ENCODE results near the gene TAOK1. TPM values are rescaled to one million over a fixed set of nuclear protein-coding genes. Genes with fewer than 3 reads are reported as not detected.
A peak's percentile ranks its signal among the peaks of the same experiment; 100 is the strongest.

TAOK1 gene
- total and polyA plus RNA-seq, 4 donors, result 4.3 to 20.5 (median 12.6) TPM

- TF ChIP-seq MAX (IDR thresholded peaks at IDR 0.05) (no peak), HNF4G (IDR thresholded peaks at IDR 0.05) (no peak), ZBTB33 (IDR thresholded peaks at IDR 0.05) (no peak), FOXA2 (IDR thresholded peaks at IDR 0.05) (no peak), HNF4A (conservative IDR thresholded peaks at IDR 0.05) (no peak), NR2F2 (IDR thresholded peaks at IDR 0.05) (no peak), FOXA1 (IDR thresholded peaks at IDR 0.05) (no peak), RAD21 (IDR thresholded peaks at IDR 0.05) (no peak)
Observed at GRCh38 chr17:29388937-29389336, 1.2 kb upstream of the TAOK1 start (continued).

GRCh38 chr17:29390851-29391631 lies 878 bp downstream of the TAOK1 start:
- peaks cover 0 to 19% (median 7%) of the 10 kb centered on the region in 4 donors for H3K4me1 ChIP-seq (ENCODE audit: control insufficient read depth in 4 of 4, insufficient read depth in 4 of 4, low read length in 3 of 4)
- peak; percentile 39 for DNase-seq (ENCODE audit: low spot score)
- TF ChIP-seq GABPA (IDR thresholded peaks at IDR 0.05 in 1 of 2, conservative IDR thresholded peaks at IDR 0.05 in 1 of 2) (no peak), FOXA1 (IDR thresholded peaks at IDR 0.05) (no peak), ATF3 (IDR thresholded peaks at IDR 0.05) (no peak), NR2F2 (IDR thresholded peaks at IDR 0.05) (no peak), HNF4A (conservative IDR thresholded peaks at IDR 0.05) (no peak), CTCF (IDR thresholded peaks at IDR 0.05; ENCODE audit: low read depth, low read length, missing input control) (no peak), RAD21 (IDR thresholded peaks at IDR 0.05) (peak in 1 of 2 donors; percentile 14), RXRA (IDR thresholded peaks at IDR 0.05) (no peak), EGR1 (IDR thresholded peaks at IDR 0.05; ENCODE audit: low read depth in 2 of 2) (no peak)

GRCh38 chr17:29393436-29393835 lies 3.3 kb downstream of the TAOK1 start:
- H3K4me1 ChIP-seq (ENCODE audit: control insufficient read depth in 4 of 4, insufficient read depth in 4 of 4, low read length in 3 of 4), result peaks cover 0 to 19% (median 7%) of the 10 kb centered on the region in 4 donors
- no peaks in the 10 kb centered on the region for H3K36me3 ChIP-seq (ENCODE audit: control insufficient read depth in 4 of 4, insufficient read depth in 3 of 4, low read depth in 1 of 4, low read length in 3 of 4)
- no peak for DNase-seq (ENCODE audit: low spot score)
- no peaks in the 10 kb centered on the region for H3K9me3 ChIP-seq (ENCODE audit: control insufficient read depth in 4 of 4, low read length in 3 of 4)
- peak; percentile 23 for TF ChIP-seq YY1 (IDR thresholded peaks at IDR 0.05)
- TF ChIP-seq CTCF (IDR thresholded peaks at IDR 0.05; ENCODE audit: low read depth, low read length, missing input control), result no peak
- no peak overlapping the region for H3K9ac ChIP-seq (ENCODE audit: low read depth in 1 of 2, low read length in 2 of 2)
- H3K27ac ChIP-seq (ENCODE audit: low read depth in 1 of 2, low read length in 2 of 2), result peak overlapping the region in 1 of 2 donors; percentile 12
- no peak overlapping the region for H3K4me3 ChIP-seq (ENCODE audit: low read depth in 1 of 3, low read length in 3 of 3)
- H3K27me3 ChIP-seq (ENCODE audit: control insufficient read depth in 4 of 4, insufficient read depth in 4 of 4, low read length in 3 of 4), result no peaks in the 10 kb centered on the region

More at GRCh38 chr17:29390851-29391631, 878 bp downstream of the TAOK1 start:
- Histone ChIP-seq H3K9ac (ENCODE audit: low read depth in 1 of 2, low read length in 2 of 2) (peak overlapping the region; percentile 15 to 83), H3K4me3 (ENCODE audit: low read depth in 1 of 3, low read length in 3 of 3) (peak overlapping the region; percentile 83 to 98 (median 91)), H3K36me3 (ENCODE audit: control insufficient read depth in 4 of 4, insufficient read depth in 3 of 4, low read depth in 1 of 4, low read length in 3 of 4) (no peaks in the 10 kb centered on the region), H3K27me3 (ENCODE audit: control insufficient read depth in 4 of 4, insufficient read depth in 4 of 4, low read length in 3 of 4) (no peaks in the 10 kb centered on the region), H3K9me3 (ENCODE audit: control insufficient read depth in 4 of 4, low read length in 3 of 4) (no peaks in the 10 kb centered on the region), H3K27ac (ENCODE audit: low read depth in 1 of 2, low read length in 2 of 2) (peak overlapping the region; percentile 73 to 96)
- WGBS, result under 1% methylated on average over 28 of the region's 28 CpGs

Measured in liver (tissue), 9 donors.